Coronary artery (tissue), 2 donors: Measurements from ENCODE around the gene PCDHGA5.
"Not testable (repeated sequence)": the region's sequence is repeated elsewhere in the genome, so short reads cannot be mapped to it uniquely, and the experiment has no call there.

Source experiments
- DNase-seq: peaks from one replicate; pipeline ENCODE4 v3.0.0-alpha.2; 2017; ENCODE audit warnings: low spot score
- H3K27ac ChIP-seq, 2 donors: fragments of 200-600 bp; sonication (generic); one replicate each; pipeline ENCODE4 v1.5.1; 2016 to 2019
- H3K4me3 ChIP-seq: fragments of 200-600 bp; sonication (generic); 2 replicates; pipeline ENCODE4 v1.5.1; 2016; ENCODE audit warnings: mild to moderate bottlenecking, moderate library complexity
- TF ChIP-seq, protein P1 (sequence below): fragments of 200-600 bp; sonication (generic); IDR thresholded peaks from one replicate; pipeline ENCODE4 v1.5.1; 2019; ENCODE audit warnings: antibody characterized with exemption

PCDHGA5 gene

DNA sequence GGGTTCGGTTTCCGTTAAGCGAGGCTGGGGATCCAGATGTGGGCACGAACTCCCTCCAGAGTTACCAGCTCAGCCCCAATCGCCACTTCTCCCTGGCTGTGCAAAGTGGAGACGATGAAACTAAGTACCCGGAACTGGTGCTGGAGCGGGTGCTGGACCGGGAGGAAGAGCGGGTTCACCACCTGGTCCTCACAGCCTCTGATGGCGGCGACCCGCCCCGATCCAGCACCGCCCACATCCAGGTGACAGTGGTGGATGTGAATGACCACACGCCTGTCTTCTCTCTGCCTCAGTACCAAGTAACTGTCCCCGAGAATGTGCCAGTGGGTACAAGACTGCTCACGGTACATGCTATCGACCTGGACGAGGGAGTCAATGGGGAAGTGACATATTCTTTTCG lies 19.4 kb downstream of the PCDHGA5 start:
- TF ChIP-seq, protein P1, sequence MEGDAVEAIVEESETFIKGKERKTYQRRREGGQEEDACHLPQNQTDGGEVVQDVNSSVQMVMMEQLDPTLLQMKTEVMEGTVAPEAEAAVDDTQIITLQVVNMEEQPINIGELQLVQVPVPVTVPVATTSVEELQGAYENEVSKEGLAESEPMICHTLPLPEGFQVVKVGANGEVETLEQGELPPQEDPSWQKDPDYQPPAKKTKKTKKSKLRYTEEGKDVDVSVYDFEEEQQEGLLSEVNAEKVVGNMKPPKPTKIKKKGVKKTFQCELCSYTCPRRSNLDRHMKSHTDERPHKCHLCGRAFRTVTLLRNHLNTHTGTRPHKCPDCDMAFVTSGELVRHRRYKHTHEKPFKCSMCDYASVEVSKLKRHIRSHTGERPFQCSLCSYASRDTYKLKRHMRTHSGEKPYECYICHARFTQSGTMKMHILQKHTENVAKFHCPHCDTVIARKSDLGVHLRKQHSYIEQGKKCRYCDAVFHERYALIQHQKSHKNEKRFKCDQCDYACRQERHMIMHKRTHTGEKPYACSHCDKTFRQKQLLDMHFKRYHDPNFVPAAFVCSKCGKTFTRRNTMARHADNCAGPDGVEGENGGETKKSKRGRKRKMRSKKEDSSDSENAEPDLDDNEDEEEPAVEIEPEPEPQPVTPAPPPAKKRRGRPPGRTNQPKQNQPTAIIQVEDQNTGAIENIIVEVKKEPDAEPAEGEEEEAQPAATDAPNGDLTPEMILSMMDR = no peak
- Histone ChIP-seq H3K27ac (no peak overlapping the region), H3K4me3 (peak overlapping the region; percentile 50)
- DNase-seq = no peak

DNA sequence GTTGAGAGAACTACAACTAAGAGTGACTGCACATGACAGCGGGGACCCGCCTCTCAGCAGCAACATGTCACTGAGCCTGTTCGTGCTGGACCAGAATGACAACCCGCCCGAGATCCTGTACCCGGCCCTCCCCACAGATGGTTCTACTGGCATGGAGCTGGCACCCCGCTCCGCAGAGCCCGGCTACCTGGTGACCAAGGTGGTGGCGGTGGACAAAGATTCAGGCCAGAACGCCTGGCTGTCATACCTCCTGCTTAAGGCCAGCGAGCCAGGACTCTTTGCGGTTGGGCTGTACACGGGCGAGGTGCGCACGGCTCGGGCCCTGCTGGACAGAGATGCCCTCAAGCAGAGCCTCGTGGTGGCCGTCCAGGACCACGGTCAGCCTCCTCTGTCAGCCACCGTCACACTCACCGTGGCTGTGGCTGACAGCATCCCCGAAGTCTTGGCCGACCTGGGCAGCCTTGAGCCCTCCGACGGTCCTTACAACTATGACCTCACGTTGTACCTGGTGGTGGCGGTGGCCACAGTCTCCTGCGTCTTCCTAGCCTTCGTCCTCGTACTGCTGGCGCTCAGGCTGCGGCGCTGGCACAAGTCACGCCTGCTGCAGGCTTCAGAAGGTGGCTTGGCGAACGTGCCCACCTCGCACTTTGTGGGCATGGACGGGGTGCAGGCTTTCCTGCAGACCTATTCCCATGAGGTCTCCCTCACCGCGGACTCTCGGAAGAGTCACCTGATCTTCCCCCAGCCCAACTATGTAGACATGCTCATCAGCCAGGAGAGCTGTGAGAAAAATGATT lies 20.7 kb downstream of the PCDHGA5 start:
- no peak for DNase-seq
- peak overlapping the region; percentile 25 for H3K4me3 ChIP-seq
- TF ChIP-seq, protein P1 = no peak
- no peak overlapping the region for H3K27ac ChIP-seq

DNA sequence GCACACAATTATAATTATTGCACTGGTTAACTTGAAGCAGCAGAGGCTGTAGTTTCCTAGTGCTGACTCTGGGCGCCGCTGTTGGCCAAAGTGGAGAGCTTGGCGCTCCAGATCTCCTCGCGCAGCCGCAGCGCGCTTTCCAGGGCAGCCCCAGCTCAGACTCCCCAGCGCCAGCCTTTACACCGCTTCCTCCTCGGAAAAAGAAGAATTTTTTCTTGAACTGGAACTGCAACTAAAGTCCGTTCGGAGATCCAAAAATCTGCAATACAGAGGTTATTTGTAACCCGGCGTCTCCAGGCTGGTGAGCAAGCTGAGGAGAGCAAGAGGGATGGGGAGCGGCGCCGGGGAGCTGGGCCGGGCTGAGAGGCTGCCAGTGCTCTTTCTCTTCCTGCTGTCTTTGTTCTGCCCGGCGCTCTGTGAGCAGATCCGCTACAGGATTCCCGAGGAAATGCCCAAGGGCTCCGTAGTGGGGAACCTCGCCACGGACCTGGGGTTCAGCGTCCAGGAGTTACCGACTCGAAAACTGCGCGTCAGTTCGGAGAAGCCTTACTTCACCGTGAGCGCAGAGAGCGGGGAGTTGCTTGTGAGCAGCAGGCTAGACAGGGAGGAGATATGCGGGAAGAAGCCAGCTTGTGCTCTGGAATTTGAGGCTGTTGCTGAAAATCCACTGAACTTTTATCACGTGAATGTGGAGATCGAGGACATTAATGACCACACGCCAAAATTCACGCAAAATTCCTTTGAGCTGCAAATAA lies 23.8 kb downstream of the PCDHGA5 start, which contains the start of gene PCDHGB4:
TSS of gene PCDHGB4 (plus strand) at position 142 of the 755 bp plus-strand sequence. CDS start at position 329, 187 bp downstream.
- DNase-seq, H3K27ac ChIP-seq: not testable (repeated sequence)
- peak within 1 kb of the TSS; percentile 48 for H3K4me3 ChIP-seq

DNA sequence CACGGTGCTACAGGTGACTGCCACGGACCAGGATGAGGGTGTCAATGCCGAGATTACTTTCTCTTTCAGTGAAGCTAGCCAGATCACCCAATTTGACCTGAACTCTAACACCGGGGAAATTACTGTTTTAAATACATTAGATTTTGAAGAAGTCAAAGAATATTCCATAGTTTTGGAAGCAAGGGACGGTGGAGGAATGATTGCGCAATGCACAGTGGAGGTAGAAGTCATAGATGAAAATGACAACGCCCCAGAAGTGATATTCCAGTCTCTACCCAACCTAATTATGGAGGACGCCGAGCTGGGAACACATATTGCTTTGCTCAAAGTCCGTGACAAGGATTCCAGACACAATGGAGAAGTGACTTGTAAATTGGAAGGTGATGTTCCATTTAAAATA lies 24.7 kb downstream of the PCDHGA5 start:
- Histone ChIP-seq H3K27ac (no peak overlapping the region), H3K4me3 (peak overlapping the region; percentile 48)
- TF ChIP-seq, protein P1 = no peak
- DNase-seq = no peak

DNA sequence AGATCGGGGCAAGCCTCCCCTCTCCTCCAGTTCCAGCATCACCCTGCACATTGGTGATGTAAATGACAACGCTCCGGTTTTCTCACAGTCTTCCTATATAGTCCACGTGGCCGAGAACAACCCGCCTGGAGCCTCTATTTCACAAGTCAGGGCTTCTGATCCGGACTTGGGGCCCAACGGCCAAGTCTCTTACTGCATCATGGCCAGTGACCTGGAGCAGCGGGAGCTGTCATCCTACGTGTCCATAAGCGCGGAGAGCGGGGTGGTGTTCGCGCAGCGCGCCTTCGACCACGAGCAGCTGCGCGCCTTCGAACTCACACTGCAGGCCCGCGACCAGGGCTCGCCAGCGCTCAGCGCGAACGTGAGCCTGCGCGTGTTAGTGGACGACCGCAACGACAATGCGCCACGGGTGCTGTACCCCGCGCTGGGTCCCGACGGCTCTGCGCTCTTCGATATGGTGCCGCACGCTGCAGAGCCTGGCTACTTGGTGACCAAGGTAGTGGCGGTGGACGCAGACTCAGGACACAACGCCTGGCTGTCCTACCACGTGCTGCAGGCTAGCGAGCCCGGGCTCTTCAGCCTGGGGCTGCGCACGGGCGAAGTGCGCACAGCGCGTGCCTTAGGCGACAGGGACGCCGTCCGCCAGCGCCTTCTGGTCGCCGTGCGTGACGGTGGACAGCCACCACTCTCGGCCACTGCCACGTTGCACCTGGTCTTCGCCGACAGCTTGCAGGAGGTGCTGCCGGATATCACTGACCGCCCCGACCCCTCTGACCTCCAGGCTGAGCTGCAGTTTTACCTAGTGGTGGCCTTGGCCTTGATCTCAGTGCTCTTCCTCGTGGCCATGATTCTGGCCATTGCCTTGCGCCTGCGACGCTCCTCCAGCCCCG lies 25.4 kb downstream of the PCDHGA5 start:
- Histone ChIP-seq H3K27ac (no peak overlapping the region), H3K4me3 (peak overlapping the region; percentile 43)
- no peak for DNase-seq
- TF ChIP-seq, protein P1 = no peak

DNA sequence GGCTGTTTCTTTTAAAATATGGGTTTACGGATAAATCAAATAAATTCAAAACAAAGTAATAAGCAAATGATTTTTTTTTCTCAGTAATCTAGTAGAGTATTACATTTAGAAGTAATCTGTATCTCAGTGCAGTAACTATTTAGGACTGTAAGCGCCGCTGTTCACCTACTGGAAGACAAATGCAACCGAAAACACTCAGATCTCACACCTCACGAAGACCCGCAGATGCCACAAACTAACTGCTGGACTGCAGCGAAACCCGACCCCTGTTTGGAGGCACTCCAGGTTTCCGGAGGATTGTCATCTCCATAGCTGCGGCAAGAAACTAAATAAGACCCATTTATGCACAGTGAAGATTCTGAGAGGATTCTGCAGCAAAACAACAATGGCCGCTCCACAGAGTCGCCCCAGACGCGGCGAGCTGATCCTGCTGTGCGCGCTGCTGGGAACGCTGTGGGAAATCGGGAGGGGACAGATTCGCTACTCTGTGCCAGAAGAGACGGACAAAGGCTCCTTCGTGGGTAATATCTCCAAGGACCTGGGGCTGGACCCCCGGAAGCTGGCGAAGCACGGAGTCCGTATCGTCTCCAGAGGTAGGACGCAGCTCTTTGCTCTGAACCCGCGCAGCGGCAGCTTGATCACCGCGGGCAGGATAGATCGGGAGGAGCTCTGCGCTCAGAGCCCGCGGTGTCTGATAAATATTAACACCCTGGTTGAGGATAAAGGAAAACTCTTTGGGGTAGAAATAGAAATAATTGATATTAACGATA lies 28.7 kb downstream of the PCDHGA5 start, which contains the start of gene PCDHGA8:
TSS of gene PCDHGA8 (plus strand) at position 205 of the 770 bp plus-strand sequence. CDS start at position 386, 181 bp downstream.
- DNase-seq = no peak
- TF ChIP-seq, protein P1 = no peak
- peak within 1 kb of the TSS; percentile 25 for H3K4me3 ChIP-seq
- H3K27ac ChIP-seq = no peak within 1 kb of the TSS
